NCI-H510A (cell line): ENCODE data around the gene BTN3A1.
"Not testable (repeated sequence)": the region's sequence is repeated elsewhere in the genome, so short reads cannot be mapped to it uniquely, and the experiment has no call there.

Source experiments
- DNase-seq: peaks from one replicate; lab custom pipeline; 2025; lab: John Stamatoyannopoulos, UW

BTN3A1 gene

GRCh38 chr6:26401987-26402658 is at the start of gene BTN3A1:
BTN3A1 (plus strand) TSS chr6:26402275; CDS start chr6:26405564, 3,289 bp downstream.
- DNase-seq: peak; percentile 22

- no peak for DNase-seq
Observed at GRCh38 chr6:26352315-26352714, 49.8 kb upstream of the BTN3A1 start.

GRCh38 chr6:26354162-26354561 is 47.9 kb upstream of the BTN3A1 start:
- DNase-seq: no peak

- DNase-seq: no peak
Observed at GRCh38 chr6:26355366-26355765, 46.7 kb upstream of the BTN3A1 start.

- DNase-seq: not testable (repeated sequence)
Observed at GRCh38 chr6:26357543-26357942, 44.5 kb upstream of the BTN3A1 start.

- no peak for DNase-seq
Observed at GRCh38 chr6:26358511-26358981, 43.5 kb upstream of the BTN3A1 start.

GRCh38 chr6:26359765-26360164 is 42.3 kb upstream of the BTN3A1 start:
- DNase-seq: no peak

GRCh38 chr6:26360451-26361416 is 41.3 kb upstream of the BTN3A1 start:
- no peak for DNase-seq

- DNase-seq: no peak
Observed at GRCh38 chr6:26361544-26361943, 40.5 kb upstream of the BTN3A1 start.

- no peak for DNase-seq
Observed at GRCh38 chr6:26362093-26362835, 39.8 kb upstream of the BTN3A1 start.

GRCh38 chr6:26362836-26363220 is 39.2 kb upstream of the BTN3A1 start:
- no peak for DNase-seq

GRCh38 chr6:26363882-26364701 is 38.0 kb upstream of the BTN3A1 start:
- no peak for DNase-seq

GRCh38 chr6:26365633-26365995 is 36.5 kb upstream of the BTN3A1 start:
- DNase-seq: no peak

- no peak for DNase-seq
Observed at GRCh38 chr6:26366504-26366903, 35.6 kb upstream of the BTN3A1 start.

- DNase-seq: no peak
Observed at GRCh38 chr6:26367114-26367513, 35.0 kb upstream of the BTN3A1 start.

- DNase-seq: not testable (repeated sequence)
Observed at GRCh38 chr6:26371813-26372212, 30.3 kb upstream of the BTN3A1 start.

- no peak for DNase-seq
Observed at GRCh38 chr6:26372308-26373144, 29.5 kb upstream of the BTN3A1 start.

- peak; percentile 3 for DNase-seq
Observed at GRCh38 chr6:26375270-26375669, 26.8 kb upstream of the BTN3A1 start.

- no peak for DNase-seq
Observed at GRCh38 chr6:26377719-26378118, 24.4 kb upstream of the BTN3A1 start.

- DNase-seq: not testable (repeated sequence)
Observed at GRCh38 chr6:26378143-26378542, 23.9 kb upstream of the BTN3A1 start.

GRCh38 chr6:26379292-26379691 is 22.8 kb upstream of the BTN3A1 start:
- DNase-seq: no peak
